ENCODE data around the gene MYO1D. TPM values are rescaled to one million over a fixed set of nuclear protein-coding genes. Genes with fewer than 3 reads are reported as not detected.

The MYO1D gene
- total and polyA plus RNA-seq, 2 of the 13 experiments (the other 11 are each of a cell fraction or from before 2014, with no cell fraction given), result 13.2 to 17.3 TPM

GRCh38 chr17:32875230-32875917 lies 1.6 kb downstream of the MYO1D start:
- Histone ChIP-seq H3K4me2 (ENCODE audit: low read depth, low read length) (peak overlapping the region; percentile 73), H4K20me1 (ENCODE audit: insufficient read depth, low read length) (no peaks in the 10 kb centered on the region), H3K4me1 (ENCODE audit: insufficient read depth, low read length) (peaks cover 51% of the 10 kb centered on the region), H2AFZ (ENCODE audit: low read length) (no peak overlapping the region), H3K36me3 (replicated peaks in 1 of 2; ENCODE audit: control insufficient read depth in 1 of 2, insufficient read depth in 2 of 2, low read length in 2 of 2) (no peaks in the 10 kb centered on the region), H3K27me3 (ENCODE audit: control insufficient read depth in 1 of 2, insufficient read depth in 2 of 2, low read length in 2 of 2) (no peaks in the 10 kb centered on the region), H3K9ac (ENCODE audit: insufficient read depth, low read depth, low read length) (no peak overlapping the region), H3K79me2 (ENCODE audit: insufficient read depth, low read length) (peaks cover 7% of the 10 kb centered on the region), H3K9me3 (ENCODE audit: low read length) (no peaks in the 10 kb centered on the region), H3K4me3 (replicated peaks in 1 of 3; ENCODE audit: insufficient read depth in 1 of 3, low read depth in 2 of 3, low read length in 3 of 3) (peak overlapping the region in 2 of 3 experiments; percentile 78 to 87; a peak in 3 of 6 replicates), H3K27ac (ENCODE audit: extremely low read length, insufficient read depth, low read length) (no peak overlapping the region)
- no TSS peak for BruUV-seq (replicated peaks)
- FAIRE-seq, result no peak
- 82% methylated on average over 2 of the region's 2 CpGs for WGBS (ENCODE audit: low lambda C conversion rate)
- ChIA-PET POLR2A (interaction anchor here (1.2 kb wide), 1 partner anchor 47 kb away, joined by 4 read pairs; no protein-coding TSS in a partner anchor), CTCF (ENCODE audit: low intra/inter-chr PET ratio, low total read pairs) (interaction anchor here (4.0 kb wide), 1 partner anchor 91 kb away, joined by 55 read pairs; no protein-coding TSS in a partner anchor)
- no peak for ATAC-seq
- intact Hi-C loops (cut with micrococcal nuclease; ENCODE audit: unreplicated experiment) (no loop called here), in situ Hi-C loops (cut with HindIII; ENCODE audit: extremely low pct_ligation_motif_present, low pct_unique_long_range_greater_than_20kb) (loop anchor here (5.0 kb wide), 1 partner anchor 93 kb away; no protein-coding TSS in a partner anchor)
- TF ChIP-seq ZNF629 (CRISPR knock-in tag; conservative IDR thresholded peaks at IDR 0.05) (peak; percentile 44; the same call in 1 of the 2 replicates), PREB (CRISPR knock-in tag; IDR thresholded peaks at IDR 0.05) (no peak), ESRRA (CRISPR knock-in tag; IDR thresholded peaks at IDR 0.05; ENCODE audit: low read depth) (no peak), TEF (CRISPR knock-in tag; IDR thresholded peaks at IDR 0.05) (no peak), SETDB1 (CRISPR knock-in tag; IDR thresholded peaks at IDR 0.05; ENCODE audit: borderline replicate concordance) (no peak), CERS6 (CRISPR knock-in tag; IDR thresholded peaks at IDR 0.05) (no peak)
- no peak for DNase-seq (ENCODE audit: low spot score)

All from HepG2 (cell line).